HG02759 (cell line): ENCODE data around the gene CENPX.

Experiments used
- ATAC-seq: cut with Tn5 transposase; IDR thresholded peaks from one replicate; pipeline ENCODE4 v1.9.1; 2021; ENCODE audit warnings: mild to moderate bottlenecking, moderate library complexity; ENCODE audit not compliant: unreplicated experiment

The CENPX gene

GRCh38 chr17:82055023-82055964 lies 32.6 kb upstream of the CENPX start:
- ATAC-seq: no peak

- no peak for ATAC-seq
Observed at GRCh38 chr17:82054351-82055022, 31.8 kb upstream of the CENPX start.

GRCh38 chr17:82053556-82054263 lies 31.0 kb upstream of the CENPX start:
- no peak for ATAC-seq

- no peak for ATAC-seq
Observed at GRCh38 chr17:82053130-82053529, 30.5 kb upstream of the CENPX start.

GRCh38 chr17:82052638-82053059 lies 30.0 kb upstream of the CENPX start:
- ATAC-seq: no peak

GRCh38 chr17:82051776-82052637 lies 29.3 kb upstream of the CENPX start, which contains the start of the genes GPS1 and RFNG:
Gene GPS1 (plus strand): TSS chr17:82051898. CDS start chr17:82051932, 34 bp downstream.
Gene RFNG (minus strand): TSS chr17:82051811. CDS start chr17:82051766, 45 bp downstream.
- peak; percentile 74 for ATAC-seq

GRCh38 chr17:82050761-82051641 lies 28.3 kb upstream of the CENPX start:
- ATAC-seq: peak; percentile 14

- no peak for ATAC-seq
Observed at GRCh38 chr17:82050152-82050760, 27.6 kb upstream of the CENPX start.

- ATAC-seq: no peak
Observed at GRCh38 chr17:82049521-82049971, 26.9 kb upstream of the CENPX start.

GRCh38 chr17:82049106-82049505 lies 26.4 kb upstream of the CENPX start:
- no peak for ATAC-seq

- ATAC-seq: no peak
Observed at GRCh38 chr17:82048571-82048971, 25.9 kb upstream of the CENPX start.

- ATAC-seq: no peak
Observed at GRCh38 chr17:82047914-82048570, 25.4 kb upstream of the CENPX start.

GRCh38 chr17:82047379-82047778 lies 24.7 kb upstream of the CENPX start:
- ATAC-seq: no peak

- ATAC-seq: no peak
Observed at GRCh38 chr17:82046903-82047302, 24.2 kb upstream of the CENPX start.

- no peak for ATAC-seq
Observed at GRCh38 chr17:82045936-82046484, 23.3 kb upstream of the CENPX start.

GRCh38 chr17:82043507-82043906 lies 20.8 kb upstream of the CENPX start:
- ATAC-seq: no peak

GRCh38 chr17:82042649-82043048 lies 20.0 kb upstream of the CENPX start:
- no peak for ATAC-seq
